ENCODE data around the gene FRZB. TPM values are rescaled to one million over a fixed set of nuclear protein-coding genes. Genes with fewer than 3 reads are reported as not detected.

The FRZB gene
- total RNA-seq, 1 experiment from 2014 or later, result 1.9 TPM

- TF ChIP-seq USF2 (CRISPR knock-in tag; IDR thresholded peaks at IDR 0.05), result no peak
- TF ChIP-seq TP53 (CRISPR knock-in tag; IDR thresholded peaks at IDR 0.05), result peak; percentile 48; the same call in 1 of the 2 replicates
- TF ChIP-seq ZNF532 (CRISPR knock-in tag; IDR thresholded peaks at IDR 0.05; ENCODE audit: borderline replicate concordance), result no peak
- no peak for TF ChIP-seq CREM (CRISPR knock-in tag; IDR thresholded peaks at IDR 0.05)
- no peak for TF ChIP-seq GABPB1 (CRISPR knock-in tag; IDR thresholded peaks at IDR 0.05)
- no peak for TF ChIP-seq AFF4 (CRISPR knock-in tag; IDR thresholded peaks at IDR 0.05; ENCODE audit: borderline replicate concordance)
- no peak for TF ChIP-seq ATF6 (CRISPR knock-in tag; IDR thresholded peaks at IDR 0.05)
- TF ChIP-seq KAT7 (CRISPR knock-in tag; IDR thresholded peaks at IDR 0.05; ENCODE audit: borderline replicate concordance), result no peak
- no peak; the same call in 1 of the 2 replicates for TF ChIP-seq USF1 (CRISPR knock-in tag; IDR thresholded peaks at IDR 0.05)
- no peak for TF ChIP-seq ZMAT4 (CRISPR knock-in tag; IDR thresholded peaks at IDR 0.05)
- no peak for TF ChIP-seq ZNF317 (CRISPR knock-in tag; IDR thresholded peaks at IDR 0.05; ENCODE audit: borderline replicate concordance, low read depth)
- no peak for TF ChIP-seq SOX15 (CRISPR knock-in tag; IDR thresholded peaks at IDR 0.05)
- TF ChIP-seq JUN (CRISPR knock-in tag; IDR thresholded peaks at IDR 0.05), result peak; percentile 57; the same call in 1 of the 2 replicates
- no peak for TF ChIP-seq CBFB (CRISPR knock-in tag; IDR thresholded peaks at IDR 0.05; ENCODE audit: low read depth)
- TF ChIP-seq NR1H2 (CRISPR knock-in tag; IDR thresholded peaks at IDR 0.05), result no peak
- 0 out of 2 replicates have a peak, but pooled peaks have one; percentile 57 for TF ChIP-seq HMGXB4 (CRISPR knock-in tag; IDR thresholded peaks at IDR 0.05)
- no peak for TF ChIP-seq ZNF396 (CRISPR knock-in tag; IDR thresholded peaks at IDR 0.05; ENCODE audit: borderline replicate concordance)
- TF ChIP-seq ZNF423 (CRISPR knock-in tag; IDR thresholded peaks at IDR 0.05), result no peak
- no peak for TF ChIP-seq CDX4 (CRISPR knock-in tag; IDR thresholded peaks at IDR 0.05; ENCODE audit: borderline replicate concordance)
- TF ChIP-seq JAZF1 (CRISPR knock-in tag; IDR thresholded peaks at IDR 0.05), result no peak
Observed at GRCh38 chr2:182866095-182866460, 359 bp downstream of the FRZB start (continued).
